Measurements from ENCODE around the gene CEL. TPM values are rescaled to one million over a fixed set of nuclear protein-coding genes. Genes with fewer than 3 reads are reported as not detected.
"Not testable (repeated sequence)": the region's sequence is repeated elsewhere in the genome, so short reads cannot be mapped to it uniquely, and the experiment has no call there.

Gene CEL
- total RNA-seq, 1 donor from 2014 or later, result 0.41 TPM

GRCh38 chr9:133080786-133081779 is 19.3 kb downstream of the CEL start:
- not testable (repeated sequence) for DNase-seq (ENCODE audit: low spot score in 2 of 2); FAIRE-seq

DNA sequence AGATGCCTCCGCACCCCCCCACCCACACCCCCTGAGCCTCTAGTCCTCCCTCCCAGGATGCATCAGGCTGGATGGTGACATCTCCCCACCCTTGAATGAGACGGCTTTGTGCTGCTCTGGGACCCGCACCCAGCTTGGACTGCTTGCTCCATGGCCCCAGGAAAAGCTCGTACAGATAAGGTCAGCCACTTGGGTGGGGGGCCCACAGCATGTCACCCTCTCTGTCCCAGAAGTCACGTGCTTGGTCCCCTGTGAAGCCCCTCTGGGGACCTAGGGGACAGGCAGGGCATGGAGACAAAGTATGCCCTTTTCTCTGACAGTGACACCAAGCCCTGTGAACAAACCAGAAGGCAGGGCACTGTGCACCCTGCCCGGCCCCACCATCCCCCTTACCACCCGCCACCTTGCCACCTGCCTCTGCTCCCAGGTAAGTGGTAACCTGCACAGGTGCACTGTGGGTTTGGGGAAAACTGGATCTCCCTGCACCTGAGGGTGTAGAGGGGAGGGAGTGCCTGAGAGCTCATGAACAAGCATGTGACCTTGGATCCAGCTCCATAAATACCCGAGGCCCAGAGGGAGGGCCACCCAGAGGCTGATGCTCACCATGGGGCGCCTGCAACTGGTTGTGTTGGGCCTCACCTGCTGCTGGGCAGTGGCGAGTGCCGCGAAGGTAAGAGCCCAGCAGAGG is 20.3 kb downstream of the CEL start:
- FAIRE-seq; DNase-seq (ENCODE audit: low spot score in 2 of 2): not testable (repeated sequence)

DNA sequence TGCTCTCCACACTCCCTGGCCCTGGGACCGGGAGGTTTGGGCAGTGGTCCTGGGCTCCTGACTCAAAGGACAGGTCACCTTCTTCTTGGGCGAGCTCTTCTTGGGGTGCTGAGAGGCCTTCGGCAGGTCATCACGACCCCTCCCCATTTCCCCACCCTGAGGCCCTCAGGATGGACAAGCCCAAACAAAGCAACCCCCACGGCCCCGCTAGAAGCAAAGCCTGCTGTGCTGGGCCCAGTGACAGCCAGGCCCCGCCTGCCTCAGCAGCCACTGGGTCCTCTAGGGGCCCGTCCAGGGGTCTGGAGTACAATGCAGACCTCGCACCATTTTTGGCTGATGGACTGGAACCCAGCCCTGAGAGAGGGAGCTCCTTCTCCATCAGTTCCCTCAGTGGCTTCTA is 21.9 kb downstream of the CEL start:
- not testable (repeated sequence) for DNase-seq (ENCODE audit: low spot score in 2 of 2); FAIRE-seq

- FAIRE-seq; DNase-seq (ENCODE audit: low spot score in 2 of 2): not testable (repeated sequence)
Observed at GRCh38 chr9:133086212-133086860, 24.6 kb downstream of the CEL start.

- FAIRE-seq, result no peak
- no peak for DNase-seq (ENCODE audit: low spot score in 2 of 2)
Observed at GRCh38 chr9:133086894-133087293, 25.1 kb downstream of the CEL start.

GRCh38 chr9:133087429-133088145 is 25.8 kb downstream of the CEL start:
- FAIRE-seq (no peak), DNase-seq (ENCODE audit: low spot score in 2 of 2) (no peak)

GRCh38 chr9:133088146-133088750 is 26.5 kb downstream of the CEL start:
- no peak for FAIRE-seq

DNA sequence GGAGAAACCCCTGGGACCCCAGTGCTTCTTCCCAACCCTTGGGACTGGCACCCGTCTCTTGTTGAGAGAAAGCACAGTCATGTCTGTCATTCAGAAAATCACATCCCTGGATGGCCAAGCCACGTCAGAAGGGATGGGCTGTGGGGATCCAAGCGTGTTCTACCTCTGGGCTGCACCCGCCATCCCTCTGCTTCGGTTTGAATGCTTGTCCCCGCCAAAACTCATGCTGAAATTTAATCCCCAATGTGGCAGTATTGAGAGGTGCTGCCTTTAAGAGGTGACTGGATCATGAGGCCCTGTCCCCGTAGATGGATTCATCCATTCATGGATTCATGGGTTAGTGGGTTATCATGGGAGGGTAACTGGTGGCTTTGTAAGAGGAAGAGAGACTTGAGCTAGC is 27.0 kb downstream of the CEL start:
- DNase-seq (ENCODE audit: low spot score in 2 of 2) (no peak), FAIRE-seq (no peak)

More at GRCh38 chr9:133088146-133088750, 26.5 kb downstream of the CEL start:
- no peak for DNase-seq (ENCODE audit: low spot score in 2 of 2)

DNA sequence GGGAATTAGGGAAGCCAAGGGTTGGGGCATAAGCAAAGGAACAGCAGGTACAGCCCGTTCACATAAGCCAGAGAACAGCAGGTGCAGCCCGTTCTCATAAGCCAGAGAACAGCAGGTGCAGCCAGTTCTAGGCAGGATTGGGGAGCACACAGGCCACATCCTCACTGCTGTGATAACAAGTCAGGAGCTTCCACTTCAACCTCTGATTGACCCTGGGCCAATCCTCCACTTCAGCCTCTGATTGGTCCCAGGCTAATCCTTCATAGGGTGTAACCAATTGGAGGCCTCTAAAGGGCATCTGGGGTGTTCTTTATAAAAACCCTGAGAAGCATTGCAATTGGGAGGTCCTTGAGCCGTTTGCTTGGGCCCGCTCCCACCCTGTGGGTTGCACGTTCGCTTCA is 27.5 kb downstream of the CEL start:
- DNase-seq (ENCODE audit: low spot score in 2 of 2), result no peak

DNA sequence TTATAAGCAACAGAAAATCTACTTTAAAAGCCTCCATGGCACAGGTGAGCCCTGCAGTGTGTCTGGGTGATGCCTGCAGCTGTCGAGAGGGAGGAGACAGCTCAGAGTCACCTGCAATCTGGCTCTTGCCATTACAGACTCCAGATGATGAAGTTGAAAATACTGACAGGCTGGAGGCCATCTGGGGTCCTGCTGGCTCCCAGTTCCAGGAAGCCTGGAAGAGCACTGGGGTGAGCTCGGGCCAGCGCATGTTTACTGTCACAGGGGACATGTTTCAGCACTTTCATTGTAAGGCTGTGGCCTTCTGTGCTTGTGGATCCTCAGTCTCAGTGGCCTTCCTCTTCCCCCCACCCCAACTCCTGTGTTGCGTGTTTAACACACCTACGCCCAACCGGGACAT is 28.4 kb downstream of the CEL start:
- DNase-seq (ENCODE audit: low spot score in 2 of 2), result no peak
- FAIRE-seq, result no peak

More for the DNA sequence above, 27.5 kb downstream of the CEL start:
- no peak for FAIRE-seq

DNA sequence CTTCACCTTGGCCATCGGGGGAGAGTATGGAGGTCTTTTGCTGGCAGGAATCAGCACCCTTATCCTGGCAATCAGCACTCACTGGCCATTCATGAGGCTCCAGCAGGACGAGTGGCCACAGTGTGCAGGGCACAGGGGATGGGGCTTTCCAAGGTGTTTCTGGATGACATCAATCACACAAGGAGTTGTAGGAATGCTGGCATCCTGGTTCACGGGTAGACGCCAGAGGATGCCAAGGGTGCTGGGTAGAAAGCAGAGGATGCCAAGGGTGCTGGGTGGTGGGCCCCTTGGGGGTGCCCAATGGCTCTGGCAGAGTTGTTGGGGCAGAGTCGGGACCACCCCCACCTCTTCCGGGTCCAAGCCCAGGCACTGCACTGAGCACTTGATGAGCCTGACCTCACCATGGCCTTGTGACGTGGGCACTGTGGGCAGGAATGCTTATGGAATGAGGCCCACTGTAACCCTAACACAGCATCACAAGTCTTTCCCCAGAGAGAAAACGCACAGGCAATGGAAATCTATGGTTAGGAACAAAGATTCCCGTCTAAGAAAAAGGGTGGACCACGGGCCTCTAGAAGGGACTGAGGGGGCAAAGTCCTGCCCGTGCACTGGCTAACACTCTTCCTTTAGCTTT is 29.1 kb downstream of the CEL start:
- FAIRE-seq, result no peak
- DNase-seq (ENCODE audit: low spot score in 2 of 2), result no peak

DNA sequence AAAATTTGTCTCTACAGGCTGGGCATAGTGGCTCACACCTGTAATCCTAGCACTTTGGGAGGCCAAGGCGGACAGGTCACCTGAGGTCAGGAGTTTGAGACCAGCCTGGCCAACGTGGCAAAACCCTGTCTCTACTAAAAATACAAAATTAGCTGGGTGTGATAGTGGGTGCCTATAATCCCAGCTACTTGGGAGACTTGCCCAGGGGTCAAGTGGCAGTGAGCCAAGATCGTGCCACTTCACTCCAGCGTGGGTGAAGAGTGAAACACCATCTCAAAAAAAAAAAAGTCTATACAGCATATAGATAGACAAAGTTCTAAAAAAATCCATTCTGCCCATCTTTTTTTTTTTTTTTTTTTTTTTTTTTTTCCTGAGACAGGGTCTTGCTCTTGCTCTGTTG is 32.6 kb downstream of the CEL start:
- not testable (repeated sequence) for DNase-seq (ENCODE audit: low spot score in 2 of 2); FAIRE-seq

DNA sequence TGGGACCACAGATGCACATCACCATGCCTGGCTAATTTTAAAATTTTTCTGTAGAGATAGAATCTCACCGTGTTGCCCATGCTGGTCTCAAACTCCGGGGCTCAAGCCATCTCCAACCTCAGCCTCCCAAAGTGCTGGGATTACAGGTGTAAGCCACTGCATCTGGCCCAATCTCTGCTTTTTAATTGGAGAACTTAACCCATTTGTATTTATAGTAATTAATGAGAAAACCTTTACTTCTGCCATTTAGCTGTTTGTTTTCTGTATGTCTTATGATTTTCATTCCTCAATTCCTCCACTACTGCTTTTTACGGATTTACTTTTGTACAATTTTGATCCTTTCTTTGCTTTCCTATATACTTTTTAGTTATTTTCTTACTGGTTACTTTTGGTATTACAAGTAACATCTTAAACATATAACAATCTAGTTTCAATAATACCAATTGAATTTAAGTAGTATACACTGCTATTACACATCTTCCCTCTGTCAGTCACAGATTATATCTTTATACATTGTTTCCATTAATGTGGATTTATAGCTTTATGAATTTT is 33.1 kb downstream of the CEL start:
- no peak for DNase-seq (ENCODE audit: low spot score in 2 of 2)
- no peak for FAIRE-seq

- DNase-seq (ENCODE audit: low spot score in 2 of 2) (no peak), FAIRE-seq (no peak)
Observed at GRCh38 chr9:133098104-133098754, 36.4 kb downstream of the CEL start.

- FAIRE-seq, result no peak
- no peak for DNase-seq (ENCODE audit: low spot score in 2 of 2)
Observed at GRCh38 chr9:133098871-133099270, 37.1 kb downstream of the CEL start.

DNA sequence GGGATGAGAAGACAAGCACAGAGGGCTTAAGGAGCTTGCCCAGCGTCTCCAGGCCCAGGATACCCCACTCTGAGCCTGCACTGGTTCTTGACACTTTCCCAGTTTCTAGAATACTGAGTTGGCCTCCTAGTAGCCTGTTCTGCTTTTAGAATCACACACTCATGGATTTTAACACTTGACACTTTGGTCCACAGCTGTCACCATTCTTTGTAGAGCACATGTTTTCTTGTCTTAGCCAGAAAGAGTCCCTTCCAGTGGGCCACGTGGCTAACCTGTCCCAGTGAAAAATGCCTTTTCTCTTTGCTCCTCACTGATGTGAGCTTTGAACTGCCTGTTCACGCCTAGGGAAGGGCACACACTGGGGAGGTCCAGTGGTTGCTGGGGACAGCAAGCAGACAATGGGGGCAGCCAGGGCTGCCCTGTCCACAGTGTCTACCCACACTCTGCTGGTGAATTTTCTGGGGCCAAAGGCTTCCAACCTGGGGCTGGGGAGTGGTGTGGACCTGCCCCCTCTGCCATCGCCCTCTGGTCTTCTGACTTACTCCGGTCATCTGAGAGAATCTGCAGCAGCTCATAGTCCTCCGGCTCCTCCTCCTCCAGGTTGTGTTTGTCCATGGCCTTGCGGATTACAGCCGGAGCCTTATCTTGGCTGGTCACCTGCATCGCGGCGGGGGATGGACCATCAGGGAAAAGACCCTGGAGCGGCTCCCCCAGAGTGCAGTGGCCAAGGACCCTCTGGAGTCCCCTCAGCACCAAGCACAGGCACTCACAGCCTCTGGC is 38.1 kb downstream of the CEL start:
- FAIRE-seq, result no peak

DNA sequence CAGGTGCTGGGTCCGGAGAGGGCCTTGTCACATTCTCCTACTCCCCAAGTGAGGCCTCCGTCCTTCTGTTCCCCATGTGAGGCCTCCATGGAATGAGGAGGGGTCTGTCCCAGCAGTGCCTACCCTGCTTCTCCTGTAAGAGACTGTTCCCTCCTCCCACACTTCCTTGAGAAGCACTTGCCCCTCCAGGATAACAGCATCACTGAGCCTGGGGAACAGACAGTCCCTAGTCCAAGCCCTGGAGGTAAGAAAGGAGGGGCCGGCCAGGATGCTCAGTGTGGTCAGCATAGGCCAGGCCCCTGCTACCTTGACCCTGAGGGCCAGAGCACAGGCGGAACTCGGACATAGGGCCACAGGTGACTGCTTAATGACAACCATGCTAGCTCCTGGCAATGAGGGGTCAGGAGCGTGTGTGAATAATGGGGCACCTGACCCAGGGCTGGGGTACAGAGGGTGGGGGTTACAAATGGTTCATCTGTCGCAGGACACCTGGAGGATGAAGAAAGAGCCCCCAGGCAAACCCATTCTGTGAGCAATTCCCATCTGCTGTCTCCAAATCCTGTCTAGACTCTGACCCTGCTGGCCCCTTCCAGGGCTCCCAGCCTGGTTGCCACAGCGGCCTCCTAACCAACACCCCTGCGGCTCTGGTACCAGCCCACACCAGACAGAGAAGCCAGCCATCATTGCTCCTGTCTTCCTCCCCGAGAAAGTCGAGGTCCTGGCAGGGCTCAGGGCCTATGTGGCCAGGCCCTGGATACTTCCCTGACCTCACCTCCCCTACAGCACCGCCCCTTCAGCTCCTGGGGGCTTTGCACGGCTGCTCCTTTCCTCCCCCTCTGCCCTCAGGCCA is 39.0 kb downstream of the CEL start:
- FAIRE-seq (no peak), DNase-seq (ENCODE audit: low spot score in 2 of 2) (no peak)

More for the DNA sequence above, 38.1 kb downstream of the CEL start:
- DNase-seq (ENCODE audit: low spot score in 2 of 2), result no peak
